H7 (cell line): ENCODE data around the gene NOTCH1. TPM values are rescaled to one million over a fixed set of nuclear protein-coding genes. Genes with fewer than 3 reads are reported as not detected.

ENCODE experiments used
- DNase-seq: peaks from one replicate; pipeline ENCODE4 v3.0.0; 2012
- H3K27me3 ChIP-seq: 2 replicates; pipeline ENCODE4 v1.6.0; 2011; ENCODE audit warnings: mild to moderate bottlenecking, low read length; ENCODE audit not compliant: control insufficient read depth, insufficient read depth
- H3K36me3 ChIP-seq: replicated peaks from 2 replicates; pipeline ENCODE4 v1.5.1; 2011; ENCODE audit warnings: low read length; ENCODE audit not compliant: control insufficient read depth, insufficient read depth
- H3K4me3 ChIP-seq: 2 replicates; pipeline ENCODE4 v1.5.1; 2011; ENCODE audit warnings: low read depth, mild to moderate bottlenecking, control low read depth, low read length, moderate library complexity; ENCODE audit not compliant: insufficient read depth
- total RNA-seq: library from RNA; depleted of rRNA; stranded (reverse); fragments of >200 nt; shearing (Covaris generic); gene quantifications from 2 replicates; pipeline ENCODE4 v1.2.3, GENCODE V29; 2014

The NOTCH1 gene
- total RNA-seq, 1 experiment from 2014 or later: 33.3 TPM

DNA sequence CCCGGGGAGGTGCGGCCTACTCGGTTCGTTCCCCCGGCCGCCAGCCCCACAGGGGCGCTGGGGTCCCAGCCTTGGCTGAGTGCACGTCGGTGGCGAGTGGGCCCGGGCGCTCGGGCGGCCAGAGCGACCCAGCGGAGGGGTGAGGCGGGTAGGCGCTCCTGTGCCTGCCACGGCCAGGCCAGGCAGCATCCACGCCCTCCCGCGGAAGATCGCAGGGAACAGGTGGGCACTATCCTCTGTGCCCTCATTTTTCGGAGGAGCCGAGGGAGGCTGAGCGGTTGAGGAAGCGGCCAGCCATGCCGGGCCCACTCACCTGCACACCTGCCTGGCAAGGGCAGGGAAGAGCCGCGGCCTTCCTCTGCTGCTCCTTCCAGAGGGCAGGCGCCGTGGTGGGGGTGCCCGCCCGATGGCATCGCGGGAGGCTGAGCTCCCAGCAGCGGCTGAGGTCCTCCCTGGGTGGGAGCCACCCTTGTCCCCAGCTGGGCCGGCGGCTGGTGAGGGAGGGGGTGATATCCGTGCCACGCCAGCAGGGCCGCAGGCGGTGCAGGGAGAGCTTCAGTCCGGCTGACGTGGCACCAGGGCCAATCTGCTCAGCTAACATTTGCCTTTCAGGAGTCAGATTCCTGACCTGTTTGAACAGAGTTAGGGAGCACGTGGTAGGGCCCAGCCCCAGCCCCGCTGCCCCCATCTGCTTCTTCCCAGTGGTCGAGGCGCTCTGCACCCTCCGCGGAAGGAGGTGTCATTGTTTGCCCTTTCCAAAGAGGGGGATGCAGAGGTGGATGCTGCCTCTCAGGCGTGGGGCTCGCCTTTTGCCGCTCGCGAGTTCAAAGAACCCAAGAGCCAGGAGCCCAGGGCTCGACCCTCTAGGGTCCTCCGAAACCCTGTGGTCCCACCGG is 61.4 kb downstream of the NOTCH1 start:
- Histone ChIP-seq H3K27me3 (no peaks in the 10 kb centered on the region), H3K36me3 (no peaks in the 10 kb centered on the region; the same call in 1 of the 2 replicates), H3K4me3 (peak overlapping the region; percentile 70)
- no peak for DNase-seq

DNA sequence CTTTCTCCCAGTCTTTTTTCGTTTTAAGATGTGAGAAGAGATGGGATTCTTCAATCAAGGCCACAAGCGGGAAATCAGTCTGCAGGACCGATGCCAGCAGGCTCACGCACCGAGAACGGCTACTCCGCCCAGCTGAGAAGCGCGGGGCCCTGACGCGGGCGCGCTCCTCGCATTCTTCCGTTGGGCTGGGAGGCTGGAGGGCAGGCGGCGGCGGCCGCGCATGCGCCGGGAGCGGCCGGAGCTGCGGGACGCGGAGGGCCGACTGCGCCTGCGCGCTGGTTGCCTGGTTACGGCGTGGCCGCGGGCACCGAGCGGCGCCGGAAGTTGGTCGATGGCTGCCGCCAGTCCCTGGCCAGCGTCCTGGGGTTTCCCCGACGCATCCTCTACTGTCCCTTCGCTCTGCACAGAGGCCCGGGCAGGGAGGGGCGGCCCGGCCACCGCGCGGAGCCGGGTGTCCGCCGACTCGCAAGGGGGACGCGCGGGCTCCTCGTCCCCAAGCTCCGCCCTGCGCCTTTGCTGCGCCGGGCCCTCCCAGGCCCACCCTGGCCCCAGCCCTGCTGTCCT is 62.2 kb downstream of the NOTCH1 start:
- Histone ChIP-seq H3K4me3 (peak overlapping the region; percentile 70), H3K36me3 (no peaks in the 10 kb centered on the region; the same call in 1 of the 2 replicates), H3K27me3 (no peaks in the 10 kb centered on the region)
- peak; percentile 99 for DNase-seq

DNA sequence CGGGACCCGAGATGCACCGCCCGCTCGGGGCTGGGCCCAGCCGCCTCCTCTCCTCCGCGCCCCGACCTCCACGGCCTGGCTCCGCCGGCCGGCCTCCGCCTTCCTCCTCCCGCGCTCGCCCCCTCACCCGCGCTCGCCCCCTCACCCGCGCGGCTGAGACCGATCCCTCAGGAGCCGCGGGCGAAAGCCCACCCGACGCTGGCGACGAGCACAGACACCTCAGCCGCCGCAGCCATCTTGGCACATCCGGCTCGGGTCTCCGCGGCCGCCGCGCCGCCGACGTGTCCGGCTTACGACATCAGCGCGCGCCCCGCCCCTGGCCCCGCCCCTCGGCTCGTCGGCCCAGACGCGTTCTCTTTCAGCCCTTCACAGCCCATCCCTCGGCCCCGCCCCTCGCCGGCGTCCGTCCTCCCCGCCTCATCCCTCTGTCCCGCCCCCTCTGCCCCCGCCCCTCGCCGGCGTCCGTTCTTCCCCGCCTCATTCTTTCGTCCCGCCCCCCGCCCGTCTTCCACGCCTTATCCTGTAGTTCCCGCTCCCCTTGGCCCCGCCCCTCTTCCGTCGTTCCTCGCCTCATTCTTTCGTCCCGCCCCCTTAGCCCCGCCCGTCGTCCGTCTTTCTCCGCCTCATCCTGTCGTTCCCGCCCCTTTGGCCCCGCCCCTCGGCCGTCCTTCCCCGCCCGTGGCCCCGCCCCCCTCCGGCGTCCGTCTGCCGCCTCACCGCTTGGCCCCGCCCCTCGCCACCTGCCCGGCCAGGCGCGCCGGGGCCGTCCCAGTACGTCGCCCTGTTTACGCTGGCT is 62.9 kb downstream of the NOTCH1 start, which contains the start of gene SEC16A:
Gene SEC16A, minus strand, starts transcription at position 248 of the 796 bp plus-strand sequence. CDS start 5,425 bp downstream, outside the sequence.
- Histone ChIP-seq H3K36me3 (peaks cover 2% of the 10 kb centered on the region), H3K27me3 (no peaks in the 10 kb centered on the region), H3K4me3 (peak within 1 kb of the TSS; percentile 87)
- peak; percentile 99 for DNase-seq

DNA sequence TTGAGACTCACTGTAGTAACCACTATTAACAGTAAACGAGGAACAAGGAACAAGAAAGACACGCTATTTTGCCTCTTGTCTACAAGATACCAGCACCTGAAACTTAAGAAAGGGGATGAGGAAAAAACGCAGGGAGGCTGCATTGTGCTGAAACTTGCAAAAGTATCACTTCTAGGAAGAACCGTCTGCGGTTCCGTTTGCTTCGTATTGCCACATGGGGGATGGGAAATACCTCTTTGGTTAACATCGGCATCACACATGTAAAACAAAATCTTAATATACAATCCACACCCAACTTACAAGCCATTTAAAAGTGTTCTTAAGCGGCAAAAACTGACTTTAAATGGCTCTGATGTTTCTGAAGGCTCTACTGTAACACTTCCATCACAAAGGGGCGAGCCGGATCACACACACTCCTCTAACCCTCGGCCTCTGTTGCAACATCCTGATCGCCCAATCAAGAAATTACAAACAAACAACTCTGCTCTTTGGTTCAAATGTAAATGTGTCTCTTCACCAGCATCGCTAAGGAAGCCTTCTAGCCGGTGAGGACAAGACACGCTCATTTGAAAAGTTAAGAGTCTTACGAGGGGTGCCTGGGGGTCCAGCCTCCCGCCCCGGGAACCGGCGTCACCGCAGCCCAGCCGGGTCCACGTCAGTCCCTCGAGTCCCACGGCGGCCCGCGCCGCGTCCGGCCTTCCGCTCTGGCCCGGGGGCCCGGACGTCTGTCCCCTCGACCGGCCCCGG is 63.6 kb downstream of the NOTCH1 start:
- peak overlapping the region; percentile 87 for H3K4me3 ChIP-seq
- no peaks in the 10 kb centered on the region for H3K27me3 ChIP-seq
- H3K36me3 ChIP-seq: peaks cover 7% of the 10 kb centered on the region
- DNase-seq: no peak

DNA sequence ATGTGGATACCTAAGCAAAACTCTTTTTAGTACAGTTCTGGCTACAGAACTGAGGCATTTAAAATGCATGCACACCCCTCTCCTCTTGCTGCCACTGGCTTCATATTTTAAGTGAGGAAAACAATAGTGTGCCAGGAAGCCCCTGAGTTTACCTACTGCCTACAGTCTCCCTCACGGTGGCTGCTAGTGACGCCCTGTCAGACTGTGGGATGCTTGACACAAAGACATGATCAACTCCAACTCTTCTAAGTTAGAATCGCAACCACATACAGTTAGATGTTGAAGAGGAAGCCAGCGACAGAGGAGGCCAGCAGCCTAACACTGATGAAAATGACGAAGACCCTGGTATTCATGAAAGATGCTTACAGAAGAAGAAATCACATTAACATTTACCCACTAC is 64.3 kb downstream of the NOTCH1 start:
- DNase-seq: no peak
- Histone ChIP-seq H3K36me3 (peaks cover 14% of the 10 kb centered on the region), H3K27me3 (no peaks in the 10 kb centered on the region), H3K4me3 (peak overlapping the region; percentile 87; the same call in 1 of the 2 replicates)

DNA sequence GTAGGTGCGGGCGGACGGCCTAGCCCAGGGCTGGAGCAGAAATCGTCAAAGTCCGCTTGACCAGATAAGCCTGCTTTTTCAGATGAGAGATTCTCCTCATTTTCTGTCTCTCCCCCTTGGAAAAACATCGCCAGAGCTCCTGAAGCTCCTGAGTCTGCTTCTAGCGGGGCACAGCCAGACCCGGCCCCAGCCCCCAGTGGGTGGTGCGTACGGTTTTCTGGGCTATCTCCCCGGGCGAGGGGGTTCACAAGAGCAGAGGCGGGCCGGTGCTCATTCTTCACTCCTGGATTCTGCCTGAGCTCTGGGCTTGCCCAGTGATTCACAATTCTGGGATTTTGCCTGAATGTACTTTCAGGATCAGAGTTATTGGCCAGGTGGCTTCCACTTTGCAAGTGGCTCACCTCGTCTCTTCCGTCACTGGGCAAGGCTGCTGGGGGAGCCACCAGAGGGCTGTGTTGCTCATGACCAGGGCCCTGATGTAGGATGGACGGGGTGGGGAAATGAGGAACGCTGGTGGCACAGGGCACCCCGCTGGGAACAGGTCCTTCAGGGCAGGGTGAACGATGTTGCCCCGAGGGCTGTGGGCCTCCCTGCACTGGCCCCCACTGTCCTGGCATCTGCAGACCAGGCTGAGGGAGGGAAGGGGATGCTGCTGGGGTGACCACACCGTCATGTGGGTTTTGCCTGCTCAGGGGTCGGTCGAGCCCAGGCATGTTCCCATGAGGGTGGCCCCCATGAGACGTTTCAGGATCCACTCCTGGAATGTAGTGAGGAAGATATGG is 69.3 kb downstream of the NOTCH1 start:
- peaks cover 55% of the 10 kb centered on the region for H3K36me3 ChIP-seq
- H3K27me3 ChIP-seq: no peaks in the 10 kb centered on the region
- no peak overlapping the region for H3K4me3 ChIP-seq
- DNase-seq: no peak

DNA sequence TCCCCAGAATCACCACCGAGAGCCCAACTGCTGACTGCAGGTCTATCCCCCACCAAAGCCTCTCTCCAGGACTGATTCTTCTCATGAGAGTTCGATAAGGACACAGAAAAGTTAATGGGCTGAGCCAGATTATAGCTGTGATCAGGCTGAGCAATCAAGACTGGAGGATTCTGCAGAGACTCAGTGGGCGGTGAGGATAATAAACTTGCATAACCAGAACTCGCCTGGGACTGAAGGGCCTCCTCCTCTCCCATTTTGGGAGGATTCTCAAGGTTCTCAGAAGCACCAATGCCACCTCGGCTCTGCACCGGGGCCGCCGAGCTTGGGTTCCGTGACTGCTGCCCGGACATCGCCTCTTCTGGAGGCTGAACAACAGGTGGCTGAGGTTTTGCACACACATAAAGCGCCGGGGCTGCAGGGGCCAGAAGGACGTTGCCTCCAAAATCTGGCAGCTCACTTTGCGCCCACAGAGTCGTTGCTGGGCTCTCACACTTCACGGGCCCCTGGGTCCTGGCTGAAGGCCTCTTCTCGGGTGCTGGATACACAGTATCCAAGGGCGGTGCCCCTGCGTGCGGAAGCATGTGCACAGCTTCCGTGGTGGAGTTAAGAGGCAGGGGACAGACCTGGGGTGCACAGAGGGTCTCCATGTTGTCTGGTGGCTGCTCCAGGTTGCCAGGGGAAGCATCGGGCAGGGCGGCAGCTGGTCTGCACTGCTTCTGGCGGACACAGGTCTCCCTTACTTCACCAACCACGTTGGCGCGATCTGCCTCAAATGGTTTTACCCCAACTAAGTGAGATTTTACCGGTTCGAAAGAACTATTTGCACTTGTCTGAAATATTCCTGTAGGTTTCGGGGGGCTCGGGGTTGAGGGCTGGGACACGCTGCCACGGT is 70.6 kb downstream of the NOTCH1 start:
- H3K36me3 ChIP-seq: peaks cover 68% of the 10 kb centered on the region
- H3K4me3 ChIP-seq: no peak overlapping the region
- no peak for DNase-seq
- H3K27me3 ChIP-seq: no peaks in the 10 kb centered on the region

DNA sequence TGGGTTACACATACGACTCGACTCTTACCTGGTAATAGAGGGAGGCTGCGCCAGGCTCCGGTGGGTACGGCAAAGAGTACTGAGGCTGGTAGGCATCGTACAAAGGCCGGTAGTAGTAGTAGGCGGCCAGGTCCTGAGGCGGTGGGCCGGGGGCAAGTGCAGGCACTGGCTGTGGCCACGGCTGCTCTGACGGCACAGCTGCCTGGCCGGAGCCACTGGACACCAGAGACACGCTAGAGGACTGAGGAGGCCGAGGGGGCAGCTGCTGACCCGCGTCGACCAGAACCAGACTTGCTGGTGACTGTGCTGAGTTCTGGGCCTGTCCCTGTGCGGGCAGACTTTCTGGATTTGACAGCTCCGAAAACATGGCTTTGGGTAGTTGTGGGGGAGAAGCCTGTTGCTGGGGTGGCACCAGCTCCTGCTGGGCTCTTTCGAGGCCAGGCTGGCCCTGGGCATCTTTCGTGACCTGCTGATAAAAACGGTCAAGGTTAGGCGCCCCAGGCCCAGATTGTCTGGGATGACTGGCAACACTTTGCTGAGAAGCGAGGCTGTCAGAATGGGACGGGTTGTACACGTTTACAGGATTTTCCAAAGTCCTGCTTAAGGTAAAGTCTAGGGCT is 71.7 kb downstream of the NOTCH1 start:
- Histone ChIP-seq H3K36me3 (peaks cover 71% of the 10 kb centered on the region), H3K4me3 (no peak overlapping the region), H3K27me3 (no peaks in the 10 kb centered on the region)
- no peak for DNase-seq

DNA sequence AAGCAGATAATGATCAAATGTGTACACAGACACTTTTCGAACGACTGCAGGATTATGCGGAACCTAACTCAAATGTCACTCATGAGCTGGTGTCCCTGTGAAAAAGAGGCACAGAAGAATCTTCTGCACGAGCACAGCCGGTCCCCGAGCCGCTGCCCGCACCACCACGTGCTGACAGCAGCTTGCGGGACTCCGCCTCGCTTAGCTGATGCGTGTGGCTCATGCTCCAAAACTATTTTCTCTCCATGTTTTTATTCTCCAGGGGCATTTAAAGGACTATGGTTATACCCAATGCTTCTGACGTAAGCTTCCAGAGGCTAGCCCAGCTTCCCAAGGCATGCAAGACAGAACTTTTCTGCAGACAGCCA is 72.5 kb downstream of the NOTCH1 start:
- H3K36me3 ChIP-seq: peaks cover 71% of the 10 kb centered on the region
- no peak for DNase-seq
- no peaks in the 10 kb centered on the region for H3K27me3 ChIP-seq

DNA sequence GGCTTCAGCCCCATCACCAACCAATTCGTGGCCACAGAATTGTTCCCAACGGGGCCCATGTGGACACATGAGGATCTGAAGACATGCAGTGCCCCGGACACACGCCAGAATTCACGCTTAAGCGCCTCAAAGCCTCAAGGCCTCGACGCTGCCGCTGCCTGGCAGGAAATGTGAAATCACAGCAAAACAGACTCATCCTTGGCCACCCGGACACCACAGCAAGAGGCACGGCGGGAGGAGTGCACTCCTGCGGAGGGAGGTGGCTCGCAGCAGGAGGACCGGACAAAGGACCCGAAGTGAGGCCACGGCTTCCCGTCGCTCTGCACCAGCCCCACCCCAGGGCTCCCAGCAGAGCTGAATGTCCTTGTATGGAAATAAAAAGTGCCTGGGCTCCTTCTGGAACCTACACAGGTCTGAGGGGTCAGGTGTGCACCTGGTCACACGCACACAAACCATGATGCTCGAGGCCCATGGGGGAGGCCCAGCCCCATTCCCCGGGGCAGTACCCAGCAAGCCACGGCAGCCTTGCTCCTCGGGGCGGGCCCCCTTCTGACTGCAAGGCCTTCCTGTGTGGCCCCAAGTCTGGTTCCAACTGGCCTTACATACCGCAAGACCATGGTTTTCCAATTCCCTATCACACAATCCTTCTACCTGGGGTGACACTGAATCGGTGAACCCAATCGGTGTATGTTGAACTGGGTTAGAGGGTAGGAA is 73.1 kb downstream of the NOTCH1 start:
- H3K4me3 ChIP-seq: no peak overlapping the region
- DNase-seq: no peak
- no peaks in the 10 kb centered on the region for H3K27me3 ChIP-seq
- H3K36me3 ChIP-seq: peaks cover 74% of the 10 kb centered on the region

More for the DNA sequence above, 72.5 kb downstream of the NOTCH1 start:
- H3K4me3 ChIP-seq: no peak overlapping the region

DNA sequence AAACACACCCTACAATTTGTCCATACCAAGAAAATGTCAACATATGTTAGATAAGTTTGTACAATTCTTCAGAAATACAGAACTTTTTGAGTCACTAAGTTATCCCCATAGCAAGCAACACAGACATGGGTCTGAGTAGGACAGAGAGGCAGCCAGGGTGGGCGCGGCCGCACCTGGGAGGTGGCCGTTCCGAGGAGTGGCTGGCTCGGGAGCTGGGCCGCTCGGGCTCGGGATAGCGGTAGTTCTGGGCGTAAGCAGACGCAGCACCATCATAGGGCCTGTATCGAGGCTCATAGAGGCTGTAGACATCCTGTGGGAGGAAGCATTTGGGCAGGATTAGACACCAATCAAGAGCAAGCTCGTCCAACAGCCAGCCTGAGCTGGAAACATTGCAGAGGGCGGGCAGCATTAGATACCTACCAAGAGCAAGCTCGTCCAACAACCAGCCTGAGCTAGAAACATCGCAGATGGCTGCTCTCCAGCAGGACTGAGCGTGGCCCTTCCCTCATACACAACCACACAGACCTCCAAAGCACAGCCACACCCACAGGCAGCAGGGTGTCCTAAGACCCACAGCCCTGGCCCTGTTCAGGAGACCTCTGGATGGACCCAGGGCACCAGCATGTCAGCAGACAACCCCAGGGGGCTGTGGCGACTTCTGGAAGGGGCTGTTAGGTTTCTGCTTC is 73.9 kb downstream of the NOTCH1 start:
- Histone ChIP-seq H3K36me3 (peaks cover 73% of the 10 kb centered on the region), H3K27me3 (no peaks in the 10 kb centered on the region), H3K4me3 (no peak overlapping the region)
- no peak for DNase-seq
